Activated B cell treated with CpG ODN at 0.5 μM for 24 hours (primary cell): ENCODE data around the gene ENTPD2. TPM values are rescaled to one million over a fixed set of nuclear protein-coding genes. Genes with fewer than 3 reads are reported as not detected.
A peak's percentile ranks its signal among the peaks of the same experiment; 100 is the strongest.

Experiments
- ATAC-seq: fragments of 200-7000 bp; cut with Tn5 transposase; one replicate; pipeline ENCODE4 v1.10.0; 2021; ENCODE audit warnings: low read depth, mild to moderate bottlenecking, moderate library complexity
- CTCF ChIA-PET: fragments of 350-600 bp; sonication (Branson Sonifier 250); formaldehyde crosslinking; loops from one replicate; lab custom pipeline; 2021; ENCODE audit warnings: antibody characterized with exemption; lab: Charles Lee
- POLR2A ChIA-PET: fragments of 350-600 bp; sonication (Branson Sonifier 250); formaldehyde crosslinking; loops from one replicate; lab custom pipeline; 2021; ENCODE audit warnings: antibody characterized with exemption; lab: Charles Lee
- DNase-seq: peaks from one replicate; pipeline ENCODE4 v3.0.0; 2022
- H3K27ac Mint-ChIP-seq: one replicate; pipeline ENCODE4 v1.8.0; 2020; ENCODE audit warnings: mixed read lengths
- H3K27me3 Mint-ChIP-seq: one replicate; pipeline ENCODE4 v1.8.0; 2021; ENCODE audit warnings: mixed read lengths
- H3K36me3 Mint-ChIP-seq: one replicate; pipeline ENCODE4 v1.8.0; 2021; ENCODE audit warnings: low read depth, mixed read lengths
- H3K4me1 Mint-ChIP-seq: one replicate; pipeline ENCODE4 v1.8.0; 2021; ENCODE audit warnings: mixed read lengths
- H3K4me3 Mint-ChIP-seq: one replicate; pipeline ENCODE4 v1.8.0; 2020; ENCODE audit warnings: mild to moderate bottlenecking, mixed read lengths
- H3K9me3 Mint-ChIP-seq: one replicate; pipeline ENCODE4 v1.8.0; 2020; ENCODE audit warnings: mixed read lengths
- intact Hi-C: fragments of 100-400 bp; cut with micrococcal nuclease; formaldehyde crosslinking; loops from one replicate; pipeline ENCODE4 v1.15.1; 2024
- total RNA-seq: library from RNA; stranded (reverse); gene quantifications from 2 replicates; pipeline ENCODE4 v1.2.3, GENCODE V29; 2022
- TF ChIP-seq, protein P1 (sequence below): fragments of 200-600 bp; IDR thresholded peaks from one replicate; pipeline ENCODE4 v1.8.0; 2022; ENCODE audit warnings: antibody characterized with exemption, mild to moderate bottlenecking

The ENTPD2 gene
- total RNA-seq, 1 donor from 2014 or later: not detected

DNA sequence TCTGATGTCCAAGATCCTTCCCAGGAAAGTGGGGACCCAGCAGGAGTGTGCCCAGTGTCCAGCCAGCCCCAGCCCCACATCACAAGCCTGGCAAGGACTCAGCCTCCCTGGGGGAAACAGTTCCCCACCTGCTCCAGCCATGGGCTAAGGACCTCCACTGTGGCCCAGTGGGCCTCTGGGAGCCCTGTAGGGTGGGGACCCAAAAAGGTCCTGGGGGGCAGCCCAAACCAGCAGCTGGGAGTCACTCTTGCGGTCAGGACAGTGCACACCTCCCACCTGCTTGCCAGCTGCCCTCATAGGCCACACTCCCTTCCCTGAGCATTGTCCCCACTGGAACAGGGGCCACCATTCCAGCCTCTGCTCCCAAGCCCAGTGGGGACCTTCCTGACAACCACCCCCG is 27.5 kb downstream of the ENTPD2 start:
- POLR2A ChIA-PET: no interaction called here
- H3K36me3 Mint-ChIP-seq: no peaks in the 10 kb centered on the region
- H3K27me3 Mint-ChIP-seq: no peaks in the 10 kb centered on the region
- no peak overlapping the region for H3K27ac Mint-ChIP-seq
- ATAC-seq (no peak), DNase-seq (no peak)
- peaks cover 43% of the 10 kb centered on the region for H3K4me1 Mint-ChIP-seq
- TF ChIP-seq, protein P1, sequence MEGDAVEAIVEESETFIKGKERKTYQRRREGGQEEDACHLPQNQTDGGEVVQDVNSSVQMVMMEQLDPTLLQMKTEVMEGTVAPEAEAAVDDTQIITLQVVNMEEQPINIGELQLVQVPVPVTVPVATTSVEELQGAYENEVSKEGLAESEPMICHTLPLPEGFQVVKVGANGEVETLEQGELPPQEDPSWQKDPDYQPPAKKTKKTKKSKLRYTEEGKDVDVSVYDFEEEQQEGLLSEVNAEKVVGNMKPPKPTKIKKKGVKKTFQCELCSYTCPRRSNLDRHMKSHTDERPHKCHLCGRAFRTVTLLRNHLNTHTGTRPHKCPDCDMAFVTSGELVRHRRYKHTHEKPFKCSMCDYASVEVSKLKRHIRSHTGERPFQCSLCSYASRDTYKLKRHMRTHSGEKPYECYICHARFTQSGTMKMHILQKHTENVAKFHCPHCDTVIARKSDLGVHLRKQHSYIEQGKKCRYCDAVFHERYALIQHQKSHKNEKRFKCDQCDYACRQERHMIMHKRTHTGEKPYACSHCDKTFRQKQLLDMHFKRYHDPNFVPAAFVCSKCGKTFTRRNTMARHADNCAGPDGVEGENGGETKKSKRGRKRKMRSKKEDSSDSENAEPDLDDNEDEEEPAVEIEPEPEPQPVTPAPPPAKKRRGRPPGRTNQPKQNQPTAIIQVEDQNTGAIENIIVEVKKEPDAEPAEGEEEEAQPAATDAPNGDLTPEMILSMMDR: no peak
- intact Hi-C loops: loop anchor here (5.0 kb wide), 1 partner anchor 41 kb away; no protein-coding TSS in a partner anchor
- H3K4me3 Mint-ChIP-seq: peak overlapping the region; percentile 32
- no peaks in the 10 kb centered on the region for H3K9me3 Mint-ChIP-seq
- CTCF ChIA-PET: interaction anchor here (1.0 to 2.1 kb wide), 4 partner anchors 9 to 78 kb away, joined by 3 to 11 read pairs (median 3); no protein-coding TSS in a partner anchor

DNA sequence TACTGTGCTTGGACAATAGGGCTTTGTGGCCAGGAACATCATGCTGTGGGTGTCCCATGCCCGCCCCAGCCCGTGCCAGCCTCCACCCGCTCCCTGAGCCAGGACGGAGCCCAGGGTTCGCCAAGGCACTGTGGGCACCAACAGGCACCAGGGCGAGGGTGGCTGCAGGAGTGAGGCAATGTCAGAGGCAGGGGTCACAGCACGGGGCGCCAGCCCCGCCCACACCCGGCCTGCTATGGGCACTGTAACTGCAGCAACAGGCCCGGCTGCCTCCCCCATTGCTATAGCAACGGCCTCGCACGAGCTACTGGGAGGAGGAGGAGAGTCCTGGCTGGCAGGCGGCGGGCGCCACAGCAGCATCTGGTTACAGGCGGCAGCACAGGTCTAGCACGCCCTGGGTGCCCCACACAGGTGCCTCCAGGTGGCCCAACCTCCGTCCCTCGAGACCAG is 28.3 kb downstream of the ENTPD2 start:
- H3K4me3 Mint-ChIP-seq: no peak overlapping the region
- DNase-seq: peak; percentile 37

DNA sequence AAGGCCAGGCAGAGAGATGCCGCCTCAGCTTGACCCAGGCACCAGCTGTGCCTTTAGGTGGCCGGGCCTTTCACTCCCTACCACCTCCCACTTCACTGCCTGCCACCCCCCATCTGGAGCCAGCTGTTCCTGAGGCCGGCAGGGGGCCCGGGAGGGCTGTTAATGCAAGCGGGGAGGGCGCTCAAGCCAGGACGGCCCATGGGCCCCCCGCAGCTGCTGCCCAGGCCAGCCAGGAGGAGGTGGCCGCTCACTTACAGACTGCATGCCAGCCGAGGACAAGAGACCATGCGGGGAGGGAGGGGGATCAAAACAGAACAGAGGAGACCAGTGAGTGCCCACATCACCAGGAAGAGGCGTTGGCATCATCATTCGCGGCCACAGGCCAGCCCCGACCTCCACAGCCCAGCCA is 30.3 kb downstream of the ENTPD2 start:
- ATAC-seq: no peak
- peaks cover 18% of the 10 kb centered on the region for H3K4me1 Mint-ChIP-seq
- TF ChIP-seq, protein P1: no peak
- intact Hi-C loops: no loop called here
- no peaks in the 10 kb centered on the region for H3K27me3 Mint-ChIP-seq
- ChIA-PET CTCF (no interaction called here), POLR2A (no interaction called here)
- DNase-seq: no peak
- H3K9me3 Mint-ChIP-seq: no peaks in the 10 kb centered on the region
- H3K27ac Mint-ChIP-seq: no peak overlapping the region
- no peak overlapping the region for H3K4me3 Mint-ChIP-seq
- H3K36me3 Mint-ChIP-seq: peaks cover 2% of the 10 kb centered on the region

More for the DNA sequence above, 28.3 kb downstream of the ENTPD2 start:
- Mint-ChIP-seq H3K4me1 (peaks cover 37% of the 10 kb centered on the region), H3K36me3 (no peaks in the 10 kb centered on the region), H3K9me3 (no peaks in the 10 kb centered on the region), H3K27ac (peak overlapping the region; percentile 35), H3K27me3 (no peaks in the 10 kb centered on the region)
- ATAC-seq: peak; percentile 22
- intact Hi-C loops: loop anchor here (5.0 kb wide), 1 partner anchor 42 kb away; no protein-coding TSS in a partner anchor
- CTCF ChIA-PET: interaction anchor here (1.1 to 2.1 kb wide), 3 partner anchors 10 to 42 kb away, joined by 3 to 11 read pairs (median 3); no protein-coding TSS in a partner anchor
- POLR2A ChIA-PET: interaction anchor here (0.5 kb wide), 1 partner anchor 59 kb away, joined by 4 read pairs; no protein-coding TSS in a partner anchor
- TF ChIP-seq, protein P1: no peak

DNA sequence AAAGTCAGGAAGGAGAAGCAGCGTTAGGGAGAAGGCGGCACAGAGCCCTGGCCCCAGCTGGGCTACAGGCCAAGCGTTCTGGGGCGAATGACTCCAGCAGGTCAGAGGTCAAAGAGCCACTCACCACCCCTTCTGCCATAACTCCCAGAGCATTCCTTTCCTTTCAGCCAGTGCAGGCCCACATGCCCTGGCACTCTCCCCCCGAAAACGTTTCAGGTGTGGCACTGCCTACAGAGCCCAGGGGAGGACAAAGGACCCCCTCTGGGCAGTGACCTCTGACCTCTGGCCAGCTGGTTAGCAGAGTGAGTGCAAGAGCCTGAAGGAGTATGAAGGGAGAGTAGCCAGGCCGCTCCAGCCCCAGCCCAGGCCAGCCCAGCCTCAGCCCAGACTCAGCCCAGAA is 30.7 kb downstream of the ENTPD2 start:
- intact Hi-C loops: no loop called here
- DNase-seq (no peak), ATAC-seq (no peak)
- CTCF ChIA-PET: no interaction called here
- Mint-ChIP-seq H3K4me3 (no peak overlapping the region), H3K36me3 (peaks cover 2% of the 10 kb centered on the region), H3K9me3 (no peaks in the 10 kb centered on the region), H3K27me3 (no peaks in the 10 kb centered on the region), H3K4me1 (peaks cover 18% of the 10 kb centered on the region), H3K27ac (no peak overlapping the region)
- POLR2A ChIA-PET: no interaction called here
- TF ChIP-seq, protein P1: no peak

DNA sequence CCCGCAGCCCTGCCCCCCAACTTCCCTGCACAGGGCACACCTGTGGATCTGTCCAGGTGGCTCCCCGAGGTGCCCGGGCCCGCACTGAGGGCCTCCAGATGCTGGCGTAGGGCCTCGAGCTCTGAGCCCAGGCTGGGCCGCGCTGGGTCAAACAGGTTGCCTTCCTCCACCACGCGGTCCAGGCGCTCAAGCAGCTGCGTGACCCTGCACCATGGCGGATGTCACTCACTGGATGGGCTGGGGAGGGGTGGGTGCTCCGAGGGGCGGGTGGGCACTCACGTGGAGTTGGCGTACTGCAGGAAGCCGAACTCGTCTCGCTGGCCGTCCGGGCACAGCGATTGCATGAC is 31.2 kb downstream of the ENTPD2 start:
- ChIA-PET POLR2A (no interaction called here), CTCF (no interaction called here)
- Mint-ChIP-seq H3K36me3 (peaks cover 2% of the 10 kb centered on the region), H3K27me3 (no peaks in the 10 kb centered on the region), H3K4me3 (no peak overlapping the region), H3K9me3 (no peaks in the 10 kb centered on the region), H3K27ac (no peak overlapping the region), H3K4me1 (peaks cover 18% of the 10 kb centered on the region)
- intact Hi-C loops: no loop called here
- TF ChIP-seq, protein P1: no peak
- ATAC-seq (no peak), DNase-seq (no peak)
